Measurements from ENCODE around the gene SLC25A30. TPM values are rescaled to one million over a fixed set of nuclear protein-coding genes. Genes with fewer than 3 reads are reported as not detected.
"Not testable (repeated sequence)": the region's sequence is repeated elsewhere in the genome, so short reads cannot be mapped to it uniquely, and the experiment has no call there.

The SLC25A30 gene
- total and polyA plus RNA-seq, 8 donors, result 3.8 to 12.3 (median 7.5) TPM

DNA sequence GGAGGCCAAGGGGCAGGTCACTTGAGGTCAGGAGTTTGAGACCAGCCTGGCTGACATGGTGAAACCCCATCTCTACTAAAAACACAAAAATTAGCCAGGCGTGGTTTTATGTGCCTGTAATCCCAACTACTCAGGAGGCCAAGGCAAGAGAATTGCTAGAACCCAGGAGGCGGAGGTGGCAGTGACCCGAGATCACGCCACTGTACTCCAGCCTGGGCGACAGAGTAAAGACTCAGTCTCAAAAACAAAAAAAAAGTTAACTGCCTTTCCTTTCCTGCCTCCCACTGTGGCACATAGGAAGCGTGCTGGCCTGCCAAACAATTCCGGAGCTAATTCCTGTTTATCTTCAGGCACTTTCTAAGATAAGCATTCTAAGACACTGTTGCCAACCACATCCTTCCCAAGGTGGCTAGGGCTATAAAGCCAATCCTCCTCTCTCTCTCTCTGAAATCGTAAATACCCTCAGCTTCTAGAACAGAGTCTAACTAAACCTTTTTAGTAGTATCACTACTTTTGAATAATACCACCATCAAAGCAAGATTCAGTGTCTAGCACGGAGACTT lies 21.6 kb downstream of the SLC25A30 start:
- Histone ChIP-seq H3K4me3 (no peak overlapping the region), H3K27me3 (no peaks in the 10 kb centered on the region), H3K9me3 (no peaks in the 10 kb centered on the region), H3K36me3 (peaks cover 0 to 32% (median 5%) of the 10 kb centered on the region in 3 donors), H3K27ac (peak overlapping the region in 1 of 4 donors; percentile 8), H3K4me1 (no peaks in the 10 kb centered on the region)
- intact Hi-C loops (cut with DNase I), result no loop called here
- no peak for FAIRE-seq
- DNase-seq, result no peak
- TF ChIP-seq, protein P1, sequence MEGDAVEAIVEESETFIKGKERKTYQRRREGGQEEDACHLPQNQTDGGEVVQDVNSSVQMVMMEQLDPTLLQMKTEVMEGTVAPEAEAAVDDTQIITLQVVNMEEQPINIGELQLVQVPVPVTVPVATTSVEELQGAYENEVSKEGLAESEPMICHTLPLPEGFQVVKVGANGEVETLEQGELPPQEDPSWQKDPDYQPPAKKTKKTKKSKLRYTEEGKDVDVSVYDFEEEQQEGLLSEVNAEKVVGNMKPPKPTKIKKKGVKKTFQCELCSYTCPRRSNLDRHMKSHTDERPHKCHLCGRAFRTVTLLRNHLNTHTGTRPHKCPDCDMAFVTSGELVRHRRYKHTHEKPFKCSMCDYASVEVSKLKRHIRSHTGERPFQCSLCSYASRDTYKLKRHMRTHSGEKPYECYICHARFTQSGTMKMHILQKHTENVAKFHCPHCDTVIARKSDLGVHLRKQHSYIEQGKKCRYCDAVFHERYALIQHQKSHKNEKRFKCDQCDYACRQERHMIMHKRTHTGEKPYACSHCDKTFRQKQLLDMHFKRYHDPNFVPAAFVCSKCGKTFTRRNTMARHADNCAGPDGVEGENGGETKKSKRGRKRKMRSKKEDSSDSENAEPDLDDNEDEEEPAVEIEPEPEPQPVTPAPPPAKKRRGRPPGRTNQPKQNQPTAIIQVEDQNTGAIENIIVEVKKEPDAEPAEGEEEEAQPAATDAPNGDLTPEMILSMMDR (IDR thresholded peaks at IDR 0.05), result no peak
- no peak for ATAC-seq
- 63 to 69% methylated on average over 9 of the region's 9 CpGs for WGBS, 2 donors

DNA sequence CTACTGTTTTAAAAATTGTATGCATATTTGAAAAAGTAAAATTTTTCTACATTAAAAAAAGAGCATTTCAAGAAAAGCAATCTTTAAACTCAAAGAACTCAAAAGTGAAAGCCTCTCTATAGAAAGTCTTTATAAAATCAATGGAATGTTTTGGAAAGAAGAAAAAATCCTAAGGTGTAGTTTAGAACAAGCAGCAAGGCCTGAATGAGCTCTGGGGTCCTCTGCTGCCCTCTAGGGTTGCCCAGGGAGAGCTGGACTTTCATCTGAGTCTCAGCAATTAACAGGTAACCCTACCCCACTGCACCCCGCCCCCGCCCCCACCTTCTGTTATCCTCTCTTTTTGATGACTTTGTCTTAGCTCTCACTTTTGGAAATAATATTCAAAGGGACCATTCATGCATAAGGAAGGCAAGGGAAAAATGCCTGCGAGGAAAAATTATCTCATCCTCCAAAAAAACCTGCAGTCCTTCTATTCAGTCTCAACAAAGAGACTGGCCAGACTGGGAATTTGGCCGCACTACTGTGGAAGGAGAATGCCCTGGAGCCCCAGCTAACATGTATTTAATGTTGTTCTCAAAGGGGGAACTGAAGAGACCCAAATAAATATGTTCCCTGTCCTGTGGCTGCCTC lies 24.1 kb downstream of the SLC25A30 start:
- TF ChIP-seq, protein P1 (IDR thresholded peaks at IDR 0.05), result peak; percentile 11 to 53 (median 44)
- peak in 2 of 6 donors; percentile 20 to 46 for DNase-seq
- WGBS, 2 donors, result 23 to 27% methylated on average over 4 of the region's 4 CpGs

DNA sequence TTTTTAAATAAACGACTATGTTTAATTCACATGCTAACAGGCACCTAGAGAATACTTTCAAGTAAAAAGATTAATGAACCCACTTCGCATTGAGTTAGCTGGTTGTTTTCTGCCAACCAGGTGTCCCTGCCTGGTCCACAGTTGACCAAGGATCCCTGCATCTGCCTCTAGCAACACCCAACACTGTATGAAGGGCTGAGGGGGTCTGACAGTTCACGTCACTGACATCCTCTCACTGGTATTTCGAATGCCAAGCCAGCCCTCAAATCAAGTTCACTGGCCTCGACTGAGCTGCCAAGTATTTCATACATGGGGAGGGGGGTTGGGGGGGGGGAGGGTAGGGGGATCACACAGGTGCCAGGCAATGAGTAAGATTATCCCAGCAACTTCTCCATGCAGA lies 25.4 kb downstream of the SLC25A30 start:
- Histone ChIP-seq H3K36me3 (peaks cover 0 to 10% (median 2%) of the 10 kb centered on the region in 3 donors), H3K4me1 (no peaks in the 10 kb centered on the region), H3K4me3 (no peak overlapping the region), H3K9me3 (no peaks in the 10 kb centered on the region), H3K27ac (no peak overlapping the region), H3K27me3 (no peaks in the 10 kb centered on the region)
- WGBS, 2 donors, result 48 to 50% methylated on average over 5 of the region's 5 CpGs
- no peak for DNase-seq
- TF ChIP-seq, protein P1 (IDR thresholded peaks at IDR 0.05), result no peak
- intact Hi-C loops (cut with DNase I), result no loop called here
- no peak for ATAC-seq
- no peak for FAIRE-seq

More for the DNA sequence above, 24.1 kb downstream of the SLC25A30 start:
- H3K27ac ChIP-seq, result no peak overlapping the region
- intact Hi-C loops (cut with DNase I), result no loop called here
- H3K9me3 ChIP-seq, result no peaks in the 10 kb centered on the region
- FAIRE-seq (no peak), ATAC-seq (peak; percentile 60 to 93 (median 86))
- H3K36me3 ChIP-seq, result peaks cover 0 to 17% (median 5%) of the 10 kb centered on the region in 3 donors
- no peak overlapping the region for H3K4me3 ChIP-seq
- no peaks in the 10 kb centered on the region for H3K27me3 ChIP-seq
- no peaks in the 10 kb centered on the region for H3K4me1 ChIP-seq

DNA sequence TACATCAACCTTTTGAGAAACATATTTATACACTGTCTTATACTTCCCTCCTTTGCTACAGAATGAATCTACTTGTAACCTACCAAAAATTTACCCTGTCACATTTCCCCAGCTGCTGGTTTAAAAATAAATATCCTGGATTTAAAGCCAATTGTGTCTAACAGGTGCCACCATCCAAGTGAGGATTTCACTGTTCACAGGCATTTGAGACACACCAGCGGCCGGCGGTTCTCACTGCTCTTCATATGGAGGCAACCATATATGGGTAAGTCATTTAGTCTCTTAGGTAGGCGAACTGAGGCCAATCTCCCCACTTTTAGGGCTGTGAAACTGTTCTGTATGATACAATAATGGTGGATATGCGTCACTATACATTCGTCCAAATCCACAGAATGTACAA lies 26.2 kb downstream of the SLC25A30 start:
- Histone ChIP-seq H3K27me3 (no peaks in the 10 kb centered on the region), H3K36me3 (peaks cover 0 to 8% (median 0%) of the 10 kb centered on the region in 3 donors), H3K27ac (no peak overlapping the region), H3K4me3 (no peak overlapping the region), H3K4me1 (no peaks in the 10 kb centered on the region), H3K9me3 (no peaks in the 10 kb centered on the region)
- no peak for DNase-seq
- no peak for ATAC-seq
- 85 to 91% methylated on average over 6 of the region's 6 CpGs for WGBS, 2 donors
- FAIRE-seq, result no peak
- intact Hi-C loops (cut with DNase I), result no loop called here
- TF ChIP-seq, protein P1 (IDR thresholded peaks at IDR 0.05), result no peak

DNA sequence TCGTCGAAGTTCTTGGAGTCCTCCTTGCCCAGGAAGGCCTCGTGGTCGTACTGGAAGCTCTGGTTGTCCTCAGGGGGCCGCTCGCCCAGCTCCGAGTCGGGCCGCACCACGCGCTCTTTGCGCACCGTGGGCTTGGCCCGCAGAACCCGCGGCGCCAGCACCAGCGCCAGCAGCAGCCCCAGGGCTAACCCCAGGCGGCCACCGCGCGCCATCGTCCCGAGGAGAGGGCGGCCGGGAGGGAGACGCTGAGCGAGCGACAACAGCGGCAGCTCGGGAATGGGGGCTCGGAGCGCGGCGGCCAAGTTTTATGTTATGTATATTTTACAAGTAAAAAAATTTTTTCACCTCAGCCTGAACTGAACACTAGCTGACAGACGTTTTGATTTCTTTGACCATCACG lies 27.0 kb downstream of the SLC25A30 start:
- H3K27me3 ChIP-seq; H3K4me1 ChIP-seq; H3K36me3 ChIP-seq; H3K9me3 ChIP-seq; H3K4me3 ChIP-seq; FAIRE-seq; DNase-seq; intact Hi-C loops (cut with DNase I); H3K27ac ChIP-seq: not testable (repeated sequence)
- WGBS, 2 donors, result 88 to 94% methylated on average over 25 to 36 of the region's 37 CpGs
- ATAC-seq, result peak in 1 of 4 donors; percentile 45

DNA sequence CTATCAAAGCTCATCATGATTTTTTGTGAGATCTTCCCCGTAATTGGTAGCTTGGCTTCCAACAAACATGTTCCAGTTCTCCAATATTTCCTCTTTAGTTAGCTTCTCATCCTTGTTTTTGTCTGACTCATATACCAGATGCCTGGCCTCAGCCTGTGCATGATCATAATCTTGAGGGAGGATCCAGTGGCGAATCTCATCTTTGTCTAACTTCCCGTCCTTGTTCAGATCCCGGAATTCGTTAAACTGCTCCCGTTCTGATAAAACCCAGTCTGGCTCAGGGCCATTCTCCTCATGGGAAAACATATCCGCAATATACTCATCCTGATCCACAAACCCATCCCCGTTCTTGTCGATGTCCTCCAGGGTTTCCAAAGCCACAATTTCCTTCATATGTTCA lies 27.8 kb downstream of the SLC25A30 start:
- WGBS, 2 donors, result 90 to 95% methylated on average over 7 to 8 of the region's 9 CpGs
- intact Hi-C loops (cut with DNase I), result not testable (repeated sequence)

More for the DNA sequence above, 27.8 kb downstream of the SLC25A30 start:
- H3K27me3 ChIP-seq, H3K27ac ChIP-seq, H3K4me3 ChIP-seq, ATAC-seq, FAIRE-seq, DNase-seq, H3K36me3 ChIP-seq, H3K4me1 ChIP-seq, H3K9me3 ChIP-seq: not testable (repeated sequence)
